Measurements from ENCODE around the gene OSGEP. TPM values are rescaled to one million over a fixed set of nuclear protein-coding genes. Genes with fewer than 3 reads are reported as not detected.

Gene OSGEP
- total and polyA plus RNA-seq, 2 of the 13 experiments (the other 11 are each of a cell fraction or from before 2014, with no cell fraction given) = 39.7 to 41.1 TPM

DNA sequence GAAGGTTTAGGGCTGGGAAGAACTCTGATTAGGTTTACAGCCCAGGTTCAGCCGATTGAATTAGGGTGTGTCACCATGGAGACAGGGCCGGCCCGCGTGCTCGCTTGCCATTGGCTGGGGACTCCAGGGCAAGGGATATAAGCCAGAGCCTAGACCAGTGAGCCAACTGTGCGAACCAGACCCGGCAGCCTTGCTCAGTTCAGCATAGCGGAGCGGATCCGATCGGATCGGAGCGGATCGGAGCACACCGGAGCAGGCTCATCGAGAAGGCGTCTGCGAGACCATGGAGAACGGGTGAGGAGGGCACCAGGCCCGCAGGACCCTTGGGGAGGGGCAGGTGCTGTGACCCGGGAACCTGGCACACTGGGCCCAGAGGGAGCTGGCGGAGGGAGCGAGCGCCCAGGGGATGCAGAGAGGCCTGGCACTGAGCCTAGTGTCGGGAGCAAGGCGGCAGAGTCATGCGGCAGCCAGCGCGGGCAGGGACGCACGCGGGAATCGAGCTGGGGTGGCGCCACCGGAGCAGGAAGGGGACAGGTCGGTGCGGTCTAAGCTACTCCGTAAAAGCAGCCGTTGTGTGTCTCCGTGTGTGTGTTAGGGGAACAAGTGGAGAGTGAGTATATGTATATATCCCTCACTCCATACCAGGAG, 14.8 kb upstream of the OSGEP start, which contains the start of gene PNP (continued):
- TF ChIP-seq, protein P1, sequence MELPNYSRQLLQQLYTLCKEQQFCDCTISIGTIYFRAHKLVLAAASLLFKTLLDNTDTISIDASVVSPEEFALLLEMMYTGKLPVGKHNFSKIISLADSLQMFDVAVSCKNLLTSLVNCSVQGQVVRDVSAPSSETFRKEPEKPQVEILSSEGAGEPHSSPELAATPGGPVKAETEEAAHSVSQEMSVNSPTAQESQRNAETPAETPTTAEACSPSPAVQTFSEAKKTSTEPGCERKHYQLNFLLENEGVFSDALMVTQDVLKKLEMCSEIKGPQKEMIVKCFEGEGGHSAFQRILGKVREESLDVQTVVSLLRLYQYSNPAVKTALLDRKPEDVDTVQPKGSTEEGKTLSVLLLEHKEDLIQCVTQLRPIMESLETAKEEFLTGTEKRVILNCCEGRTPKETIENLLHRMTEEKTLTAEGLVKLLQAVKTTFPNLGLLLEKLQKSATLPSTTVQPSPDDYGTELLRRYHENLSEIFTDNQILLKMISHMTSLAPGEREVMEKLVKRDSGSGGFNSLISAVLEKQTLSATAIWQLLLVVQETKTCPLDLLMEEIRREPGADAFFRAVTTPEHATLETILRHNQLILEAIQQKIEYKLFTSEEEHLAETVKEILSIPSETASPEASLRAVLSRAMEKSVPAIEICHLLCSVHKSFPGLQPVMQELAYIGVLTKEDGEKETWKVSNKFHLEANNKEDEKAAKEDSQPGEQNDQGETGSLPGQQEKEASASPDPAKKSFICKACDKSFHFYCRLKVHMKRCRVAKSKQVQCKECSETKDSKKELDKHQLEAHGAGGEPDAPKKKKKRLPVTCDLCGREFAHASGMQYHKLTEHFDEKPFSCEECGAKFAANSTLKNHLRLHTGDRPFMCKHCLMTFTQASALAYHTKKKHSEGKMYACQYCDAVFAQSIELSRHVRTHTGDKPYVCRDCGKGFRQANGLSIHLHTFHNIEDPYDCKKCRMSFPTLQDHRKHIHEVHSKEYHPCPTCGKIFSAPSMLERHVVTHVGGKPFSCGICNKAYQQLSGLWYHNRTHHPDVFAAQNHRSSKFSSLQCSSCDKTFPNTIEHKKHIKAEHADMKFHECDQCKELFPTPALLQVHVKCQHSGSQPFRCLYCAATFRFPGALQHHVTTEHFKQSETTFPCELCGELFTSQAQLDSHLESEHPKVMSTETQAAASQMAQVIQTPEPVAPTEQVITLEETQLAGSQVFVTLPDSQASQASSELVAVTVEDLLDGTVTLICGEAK (IDR thresholded peaks at IDR 0.05) = no peak
- TF ChIP-seq, protein P1 (CRISPR knock-in tag; IDR thresholded peaks at IDR 0.05) = peak; percentile 41; the same call in 1 of the 2 replicates
- TF ChIP-seq ZNF468 (CRISPR knock-in tag; IDR thresholded peaks at IDR 0.05) (no peak), ZNF207 (IDR thresholded peaks at IDR 0.05; ENCODE audit: borderline replicate concordance) (no peak), ZNF256 (CRISPR knock-in tag; conservative IDR thresholded peaks at IDR 0.05) (0 out of 2 replicates have a peak, but pooled peaks have one; percentile 60), MED1 (CRISPR knock-in tag; IDR thresholded peaks at IDR 0.05) (peak; percentile 48), PHF20 (CRISPR knock-in tag; IDR thresholded peaks at IDR 0.05) (peak; percentile 6; the same call in 1 of the 2 replicates), ESRRA (CRISPR knock-in tag; IDR thresholded peaks at IDR 0.05; ENCODE audit: low read depth) (0 out of 2 replicates have a peak, but pooled peaks have one; percentile 13), SNAI1 (CRISPR knock-in tag; IDR thresholded peaks at IDR 0.05; ENCODE audit: borderline replicate concordance) (no peak), KLF9 (CRISPR knock-in tag; IDR thresholded peaks at IDR 0.05; ENCODE audit: low read depth) (no peak), ZFP36L2 (CRISPR knock-in tag; IDR thresholded peaks at IDR 0.05) (no peak), KDM2A (CRISPR knock-in tag; IDR thresholded peaks at IDR 0.05; ENCODE audit: borderline replicate concordance, low read depth) (peak; percentile 95), ZNF446 (CRISPR knock-in tag; IDR thresholded peaks at IDR 0.05) (peak; percentile 10; the same call in 1 of the 2 replicates), MAF1 (CRISPR knock-in tag; IDR thresholded peaks at IDR 0.05; ENCODE audit: borderline replicate concordance) (peak; percentile 59; the same call in 1 of the 2 replicates), ZNF562 (CRISPR knock-in tag; IDR thresholded peaks at IDR 0.05; ENCODE audit: borderline replicate concordance) (no peak), NPAS2 (CRISPR knock-in tag; IDR thresholded peaks at IDR 0.05; ENCODE audit: borderline replicate concordance) (no peak), NR3C1 (CRISPR knock-in tag; IDR thresholded peaks at IDR 0.05) (no peak), SP1 (IDR thresholded peaks at IDR 0.05) (no peak), SP1 (CRISPR knock-in tag; IDR thresholded peaks at IDR 0.05) (peak; percentile 40; the same call in 1 of the 2 replicates)
- TF ChIP-seq, protein P2, sequence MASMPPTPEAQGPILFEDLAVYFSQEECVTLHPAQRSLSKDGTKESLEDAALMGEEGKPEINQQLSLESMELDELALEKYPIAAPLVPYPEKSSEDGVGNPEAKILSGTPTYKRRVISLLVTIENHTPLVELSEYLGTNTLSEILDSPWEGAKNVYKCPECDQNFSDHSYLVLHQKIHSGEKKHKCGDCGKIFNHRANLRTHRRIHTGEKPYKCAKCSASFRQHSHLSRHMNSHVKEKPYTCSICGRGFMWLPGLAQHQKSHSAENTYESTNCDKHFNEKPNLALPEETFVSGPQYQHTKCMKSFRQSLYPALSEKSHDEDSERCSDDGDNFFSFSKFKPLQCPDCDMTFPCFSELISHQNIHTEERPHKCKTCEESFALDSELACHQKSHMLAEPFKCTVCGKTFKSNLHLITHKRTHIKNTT (CRISPR knock-in tag; IDR thresholded peaks at IDR 0.05) = no peak
- TF ChIP-seq, protein P3, sequence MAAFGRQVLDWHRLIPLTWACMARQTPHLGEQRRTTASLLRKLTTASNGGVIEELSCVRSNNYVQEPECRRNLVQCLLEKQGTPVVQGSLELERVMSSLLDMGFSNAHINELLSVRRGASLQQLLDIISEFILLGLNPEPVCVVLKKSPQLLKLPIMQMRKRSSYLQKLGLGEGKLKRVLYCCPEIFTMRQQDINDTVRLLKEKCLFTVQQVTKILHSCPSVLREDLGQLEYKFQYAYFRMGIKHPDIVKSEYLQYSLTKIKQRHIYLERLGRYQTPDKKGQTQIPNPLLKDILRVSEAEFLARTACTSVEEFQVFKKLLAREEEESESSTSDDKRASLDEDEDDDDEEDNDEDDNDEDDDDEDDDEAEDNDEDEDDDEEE (CRISPR knock-in tag; IDR thresholded peaks at IDR 0.05) = no peak
